Panc1 (cell line): Measurements from ENCODE around the gene DIP2C. TPM values are rescaled to one million over a fixed set of nuclear protein-coding genes. Genes with fewer than 3 reads are reported as not detected.

Experiments
- ATAC-seq: fragments of 200-7000 bp; cut with Tn5 transposase; 2 replicates; pipeline ENCODE4 v1.9.1; 2020; ENCODE audit warnings: mild to moderate bottlenecking, moderate library complexity
- BruUV-seq: library from RNA; stranded (reverse); fragments of 400-500 nt; replicated peaks from 2 replicates; lab custom pipeline; 2021; lab: Mats Ljungman, UMichigan
- CTCF ChIA-PET: fragments of 300-600 bp; sonication (Branson Sonifier 250); formaldehyde crosslinking; loops from one replicate; lab custom pipeline; 2022; ENCODE audit warnings: antibody characterized with exemption; lab: Charles Lee
- POLR2A ChIA-PET: fragments of 300-600 bp; sonication (Branson Sonifier 250); formaldehyde crosslinking; loops from one replicate; lab custom pipeline; 2022; ENCODE audit warnings: antibody characterized with exemption; lab: Charles Lee
- DNase-seq: peaks from one replicate; pipeline ENCODE4 v3.0.0-alpha.2; 2010; ENCODE audit warnings: low read depth, low spot score
- H3K27ac ChIP-seq: 2 replicates; pipeline ENCODE4 v1.5.1; 2011; ENCODE audit warnings: mild to moderate bottlenecking, low read length, inconsistent platforms
- H3K27me3 ChIP-seq: fragments of 200-500 bp; sonication (Bioruptor generic); 2 replicates; pipeline ENCODE4 v1.6.0; 2014; ENCODE audit warnings: low read length, inconsistent platforms; ENCODE audit not compliant: control insufficient read depth, insufficient read depth
- H3K36me3 ChIP-seq: fragments of 200-500 bp; sonication (Bioruptor generic); 2 replicates; pipeline ENCODE4 v1.5.1; 2014; ENCODE audit warnings: inconsistent platforms, mild to moderate bottlenecking, low read length, moderate library complexity; ENCODE audit not compliant: control insufficient read depth, insufficient read depth
- H3K4me1 ChIP-seq: 2 replicates; pipeline ENCODE4 v1.5.1; 2011; ENCODE audit warnings: inconsistent platforms, mild to moderate bottlenecking, low read length, moderate library complexity; ENCODE audit not compliant: control insufficient read depth, insufficient read depth
- H3K4me3 ChIP-seq, 2 experiments: 2 replicates each; pipeline ENCODE4 v1.5.1; 2011 to 2012; ENCODE audit warnings: low read depth in 2 of 2, low read length in 2 of 2, mild to moderate bottlenecking in 2 of 2, inconsistent platforms in 1 of 2, moderate library complexity in 1 of 2
- H3K9me3 ChIP-seq: fragments of 200-500 bp; sonication (Bioruptor generic); 2 replicates; pipeline ENCODE4 v1.5.1; 2014; ENCODE audit warnings: low read depth, mild to moderate bottlenecking, inconsistent platforms, low read length, moderate library complexity; ENCODE audit not compliant: control insufficient read depth, insufficient read depth
- CTCF ChIP-seq: fragments of 450-650 bp; IDR thresholded peaks from 2 replicates; pipeline ENCODE4 v1.5.1; 2017; ENCODE audit warnings: mild to moderate bottlenecking
- POLR2AphosphoS5 ChIP-seq: IDR thresholded peaks from 2 replicates; pipeline ENCODE4 v1.6.1; 2012; ENCODE audit warnings: mild to moderate bottlenecking, low read depth, low read length, moderate library complexity
- SIN3A ChIP-seq: IDR thresholded peaks from 2 replicates; pipeline ENCODE4 v1.6.1; 2012; ENCODE audit warnings: low read depth, mild to moderate bottlenecking, low read length, moderate library complexity, borderline replicate concordance; ENCODE audit not compliant: insufficient read depth
- TCF7L2 ChIP-seq: IDR thresholded peaks from 2 replicates; pipeline ENCODE4 v1.6.1; 2011; ENCODE audit warnings: mild to moderate bottlenecking, low read depth, low read length, inconsistent platforms
- in situ Hi-C: cut with HindIII; loops from 2 replicates; pipeline ENCODE4 v1.10.0; 2016; ENCODE audit warnings: low sequenced_read_pairs, low pct_unique_long_range_greater_than_20kb
- intact Hi-C: fragments of 100-400 bp; cut with micrococcal nuclease; formaldehyde crosslinking; loops from one replicate; pipeline ENCODE4 v1.10.0; 2022; ENCODE audit not compliant: unreplicated experiment
- total RNA-seq: library from RNA; stranded (reverse); gene quantifications from one replicate; pipeline ENCODE4 v1.2.1, GENCODE V29; 2021; ENCODE audit not compliant: unreplicated experiment
- TF ChIP-seq, protein P1 (sequence below), 2 experiments: IDR thresholded peaks; 2 replicates each; pipeline ENCODE4 v1.6.1; 2011 to 2012; ENCODE audit warnings: low read depth in 2 of 2, control low read depth in 1 of 2, low read length in 1 of 2, mild to moderate bottlenecking in 1 of 2, moderate library complexity in 1 of 2; ENCODE audit not compliant: insufficient read depth in 1 of 2

DIP2C gene
- total RNA-seq, 1 experiment from 2014 or later: 13.2 TPM

GRCh38 chr10:550665-551372 is 138.6 kb downstream of the DIP2C start:
- POLR2A ChIA-PET: no interaction called here
- no peaks in the 10 kb centered on the region for H3K27me3 ChIP-seq
- no peaks in the 10 kb centered on the region for H3K9me3 ChIP-seq
- H3K4me1 ChIP-seq: no peaks in the 10 kb centered on the region; the same call in 1 of the 2 replicates
- no TSS peak for BruUV-seq
- ATAC-seq: no peak
- intact Hi-C loops (no loop called here), in situ Hi-C loops (no loop called here)
- CTCF ChIA-PET: no interaction called here
- TF ChIP-seq POLR2AphosphoS5 (no peak), SIN3A (no peak), TCF7L2 (no peak), CTCF (no peak)
- TF ChIP-seq, protein P1, sequence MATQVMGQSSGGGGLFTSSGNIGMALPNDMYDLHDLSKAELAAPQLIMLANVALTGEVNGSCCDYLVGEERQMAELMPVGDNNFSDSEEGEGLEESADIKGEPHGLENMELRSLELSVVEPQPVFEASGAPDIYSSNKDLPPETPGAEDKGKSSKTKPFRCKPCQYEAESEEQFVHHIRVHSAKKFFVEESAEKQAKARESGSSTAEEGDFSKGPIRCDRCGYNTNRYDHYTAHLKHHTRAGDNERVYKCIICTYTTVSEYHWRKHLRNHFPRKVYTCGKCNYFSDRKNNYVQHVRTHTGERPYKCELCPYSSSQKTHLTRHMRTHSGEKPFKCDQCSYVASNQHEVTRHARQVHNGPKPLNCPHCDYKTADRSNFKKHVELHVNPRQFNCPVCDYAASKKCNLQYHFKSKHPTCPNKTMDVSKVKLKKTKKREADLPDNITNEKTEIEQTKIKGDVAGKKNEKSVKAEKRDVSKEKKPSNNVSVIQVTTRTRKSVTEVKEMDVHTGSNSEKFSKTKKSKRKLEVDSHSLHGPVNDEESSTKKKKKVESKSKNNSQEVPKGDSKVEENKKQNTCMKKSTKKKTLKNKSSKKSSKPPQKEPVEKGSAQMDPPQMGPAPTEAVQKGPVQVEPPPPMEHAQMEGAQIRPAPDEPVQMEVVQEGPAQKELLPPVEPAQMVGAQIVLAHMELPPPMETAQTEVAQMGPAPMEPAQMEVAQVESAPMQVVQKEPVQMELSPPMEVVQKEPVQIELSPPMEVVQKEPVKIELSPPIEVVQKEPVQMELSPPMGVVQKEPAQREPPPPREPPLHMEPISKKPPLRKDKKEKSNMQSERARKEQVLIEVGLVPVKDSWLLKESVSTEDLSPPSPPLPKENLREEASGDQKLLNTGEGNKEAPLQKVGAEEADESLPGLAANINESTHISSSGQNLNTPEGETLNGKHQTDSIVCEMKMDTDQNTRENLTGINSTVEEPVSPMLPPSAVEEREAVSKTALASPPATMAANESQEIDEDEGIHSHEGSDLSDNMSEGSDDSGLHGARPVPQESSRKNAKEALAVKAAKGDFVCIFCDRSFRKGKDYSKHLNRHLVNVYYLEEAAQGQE (IDR thresholded peaks at IDR 0.05; ENCODE audit: insufficient read depth in 1 of 2, low read depth in 2 of 2, low read length in 1 of 2): no peak
- no peaks in the 10 kb centered on the region for H3K36me3 ChIP-seq
- no peak overlapping the region for H3K27ac ChIP-seq
- H3K4me3 ChIP-seq: no peak overlapping the region
- DNase-seq: no peak

DNA sequence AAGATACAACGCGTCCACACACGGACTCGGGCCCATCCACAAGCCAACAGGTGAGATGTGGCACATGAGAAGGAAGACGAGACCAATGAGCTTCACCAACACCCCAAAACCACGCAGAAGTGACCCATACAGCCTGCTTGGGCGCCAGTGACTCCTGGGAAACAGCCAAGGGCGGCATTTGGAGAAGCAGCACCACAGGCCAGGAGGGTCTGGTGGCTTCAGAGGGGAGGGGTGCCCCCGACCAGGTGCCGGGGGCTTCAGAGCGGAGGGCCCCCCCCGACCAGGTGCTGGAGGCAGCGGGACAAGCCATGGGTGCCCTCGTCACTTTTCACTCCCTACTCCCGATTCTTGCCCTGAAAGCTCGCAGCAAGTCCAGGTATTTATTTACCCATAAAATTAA is 140.1 kb downstream of the DIP2C start:
- no peak for DNase-seq
- in situ Hi-C loops (no loop called here), intact Hi-C loops (no loop called here)
- ChIA-PET POLR2A (no interaction called here), CTCF (no interaction called here)
- no peaks in the 10 kb centered on the region for H3K9me3 ChIP-seq
- no peaks in the 10 kb centered on the region; the same call in 1 of the 2 replicates for H3K4me1 ChIP-seq
- no peak overlapping the region for H3K27ac ChIP-seq
- BruUV-seq: no TSS peak
- no peaks in the 10 kb centered on the region for H3K27me3 ChIP-seq
- H3K4me3 ChIP-seq: no peak overlapping the region
- TF ChIP-seq POLR2AphosphoS5 (no peak), CTCF (no peak), SIN3A (no peak), TCF7L2 (no peak)
- TF ChIP-seq, protein P1 (IDR thresholded peaks at IDR 0.05; ENCODE audit: insufficient read depth in 1 of 2, low read depth in 2 of 2, low read length in 1 of 2): no peak
- no peak for ATAC-seq
- no peaks in the 10 kb centered on the region for H3K36me3 ChIP-seq
